GM19463 (cell line): ENCODE measurements around the gene LHFPL4.
"Not testable (repeated sequence)": the region's sequence is repeated elsewhere in the genome, so short reads cannot be mapped to it uniquely, and the experiment has no call there.

ENCODE experiments used
- ATAC-seq: cut with Tn5 transposase; IDR thresholded peaks from one replicate; pipeline ENCODE4 v1.9.1; 2021; ENCODE audit warnings: mild to moderate bottlenecking, moderate library complexity; ENCODE audit not compliant: unreplicated experiment

The LHFPL4 gene

DNA sequence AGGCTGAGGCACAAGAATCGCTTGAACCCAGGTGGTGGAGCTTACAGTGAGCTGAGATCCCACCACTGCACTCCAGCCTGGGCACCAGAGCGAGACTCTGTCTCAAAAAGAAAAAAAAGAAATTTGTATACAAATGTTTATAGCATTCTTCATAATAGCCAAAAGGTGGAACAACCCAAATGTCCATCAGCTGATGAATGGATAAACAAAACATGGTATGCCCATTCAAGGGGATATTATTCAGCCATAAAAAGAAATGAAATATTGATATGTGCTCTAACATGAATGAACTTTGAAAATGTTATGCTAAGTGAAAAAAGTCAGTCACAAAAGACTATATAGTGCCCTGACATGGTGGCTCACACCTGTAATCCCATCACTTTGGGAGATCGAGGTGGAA is 11.4 kb downstream of the LHFPL4 start:
- no peak for ATAC-seq

DNA sequence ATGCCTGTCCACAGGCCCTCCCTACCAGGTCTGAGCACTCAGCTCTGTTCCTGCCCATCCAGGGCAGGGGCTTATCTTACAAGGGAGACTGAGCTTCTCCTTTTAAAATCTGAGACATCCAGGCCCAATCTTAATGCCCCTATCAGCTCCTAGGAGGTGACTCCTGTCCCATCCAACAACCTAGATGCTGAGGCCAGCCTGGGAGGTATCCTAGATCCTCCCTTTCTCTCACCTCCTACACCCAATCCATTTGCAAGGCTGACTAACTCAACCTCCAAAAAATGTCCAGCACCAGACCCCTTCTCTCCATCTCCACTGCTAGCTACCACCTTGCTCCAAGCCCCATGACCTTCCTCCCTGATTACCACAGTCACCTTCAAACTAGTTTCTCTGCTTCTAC is 17.4 kb downstream of the LHFPL4 start:
- ATAC-seq = no peak

DNA sequence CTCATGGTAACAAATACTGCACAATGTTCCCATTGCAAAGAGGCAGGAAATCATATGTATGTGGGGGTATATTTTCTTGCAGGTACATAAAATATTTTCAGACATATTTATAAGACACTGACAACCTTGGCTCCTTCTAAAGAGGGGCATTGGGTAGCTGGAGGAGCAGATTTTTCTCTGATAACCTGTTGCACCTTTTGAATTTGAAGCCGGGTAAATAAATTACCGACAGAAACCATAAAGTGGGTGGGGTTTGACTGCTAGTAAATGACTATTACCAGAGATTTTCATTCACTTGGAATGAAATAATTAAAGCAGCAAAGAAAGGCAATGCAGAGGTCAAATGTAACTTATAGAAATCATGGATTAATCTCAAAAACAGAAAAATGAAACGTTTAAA is 19.2 kb downstream of the LHFPL4 start:
- ATAC-seq = no peak

DNA sequence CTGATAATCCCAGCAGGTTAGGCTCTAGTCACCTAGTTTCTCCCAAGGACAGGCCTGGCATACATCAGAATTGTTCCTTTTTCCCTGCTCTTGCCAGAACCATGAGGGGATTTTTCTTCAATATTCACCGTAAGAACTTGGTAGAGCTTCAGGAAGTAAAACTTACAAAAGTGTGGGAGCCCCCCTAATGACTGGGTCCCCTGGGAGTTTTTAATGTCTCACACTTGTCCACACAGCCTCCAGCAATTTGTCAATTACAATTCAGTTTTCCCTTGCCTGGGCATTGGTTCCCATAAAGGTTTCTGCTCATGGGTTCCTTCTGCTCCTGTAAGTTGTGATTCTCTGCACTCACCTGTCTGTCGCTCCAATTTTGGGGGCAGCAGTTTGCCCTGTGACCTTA is 28.5 kb downstream of the LHFPL4 start:
- no peak for ATAC-seq

DNA sequence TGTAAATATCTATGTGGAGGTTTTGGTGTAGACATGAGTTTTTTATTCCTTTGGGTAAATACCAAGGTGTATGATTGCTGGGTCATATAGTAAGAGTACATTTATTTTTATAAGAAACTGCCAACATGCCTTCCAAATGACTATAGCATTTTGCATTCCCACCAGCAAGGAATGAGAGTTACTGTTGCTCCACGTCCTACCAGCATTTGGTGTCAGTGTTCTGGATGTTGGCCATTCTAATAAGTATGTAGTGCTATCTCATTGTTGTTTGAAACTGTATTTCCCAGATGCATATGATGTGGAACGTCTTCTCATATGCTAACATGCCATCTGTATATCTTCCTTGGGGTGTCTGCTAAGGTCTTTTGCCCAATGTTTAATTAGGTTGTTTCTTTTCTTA is 38.7 kb downstream of the LHFPL4 start:
- no peak for ATAC-seq

DNA sequence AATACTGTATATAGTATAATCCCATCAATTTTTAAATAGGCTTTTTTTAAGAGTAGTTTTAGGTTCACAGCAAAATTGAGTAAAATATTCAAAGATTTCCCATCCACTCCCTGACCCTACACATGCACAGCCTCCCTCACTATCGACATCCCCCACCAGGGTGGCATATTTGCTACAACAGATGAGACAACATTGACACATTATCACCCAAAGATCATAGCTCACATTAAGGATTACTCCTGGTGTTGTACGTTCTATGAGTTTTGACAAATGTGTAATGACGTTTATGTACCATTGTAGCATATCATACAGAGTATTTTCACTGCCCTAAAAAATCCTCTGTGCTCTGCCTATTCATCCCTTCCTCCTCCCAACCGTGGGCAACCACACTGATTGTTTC is 39.3 kb downstream of the LHFPL4 start:
- no peak for ATAC-seq

DNA sequence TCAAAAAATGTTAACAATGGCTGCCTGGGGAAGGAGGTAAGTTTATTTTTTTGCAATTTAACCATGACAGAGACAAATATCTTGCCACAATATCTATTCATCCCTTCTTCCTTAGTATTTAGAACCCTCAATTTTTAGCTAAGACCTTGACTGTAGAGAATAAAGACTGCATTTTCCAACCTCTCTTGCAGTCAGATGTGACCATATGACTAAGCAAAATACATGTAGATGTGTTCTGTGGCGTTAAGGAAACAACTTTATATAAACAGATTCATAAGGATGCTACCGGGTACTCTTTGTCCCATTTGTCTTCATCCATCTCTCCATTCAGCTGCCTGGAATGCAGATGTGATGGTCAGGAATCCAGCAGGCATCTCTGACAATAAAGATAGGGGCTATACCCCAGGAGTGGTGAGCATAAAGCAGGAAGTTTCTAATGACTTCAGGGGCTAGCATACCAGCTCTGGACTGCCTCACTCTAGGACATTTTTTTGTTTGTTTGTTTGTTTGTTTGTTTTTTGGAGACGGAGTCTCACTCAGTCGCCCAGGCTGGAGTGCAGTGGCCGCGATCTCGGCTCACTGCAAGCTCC is 41.1 kb downstream of the LHFPL4 start:
- no peak for ATAC-seq

DNA sequence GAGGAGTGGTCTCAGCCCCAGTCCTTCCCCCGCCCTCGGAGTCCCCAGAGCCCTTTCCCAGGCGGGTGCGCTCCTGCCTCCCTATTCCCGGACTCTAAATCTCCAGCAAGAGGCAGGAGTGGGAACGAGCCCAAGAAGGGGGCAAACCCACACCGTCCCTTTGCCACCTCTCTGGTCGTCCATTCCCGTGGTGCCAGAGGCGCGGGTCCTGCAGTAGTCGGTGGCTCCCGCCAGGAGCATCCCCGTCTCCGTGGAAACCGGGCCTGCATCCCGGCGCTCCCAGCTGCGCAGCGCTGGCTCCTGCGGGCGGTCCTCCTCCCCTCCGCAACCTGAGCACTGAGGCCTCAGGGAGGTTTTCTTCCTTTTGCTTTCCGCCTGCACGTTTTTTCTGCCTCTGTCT is 44.8 kb downstream of the LHFPL4 start:
- no peak for ATAC-seq

DNA sequence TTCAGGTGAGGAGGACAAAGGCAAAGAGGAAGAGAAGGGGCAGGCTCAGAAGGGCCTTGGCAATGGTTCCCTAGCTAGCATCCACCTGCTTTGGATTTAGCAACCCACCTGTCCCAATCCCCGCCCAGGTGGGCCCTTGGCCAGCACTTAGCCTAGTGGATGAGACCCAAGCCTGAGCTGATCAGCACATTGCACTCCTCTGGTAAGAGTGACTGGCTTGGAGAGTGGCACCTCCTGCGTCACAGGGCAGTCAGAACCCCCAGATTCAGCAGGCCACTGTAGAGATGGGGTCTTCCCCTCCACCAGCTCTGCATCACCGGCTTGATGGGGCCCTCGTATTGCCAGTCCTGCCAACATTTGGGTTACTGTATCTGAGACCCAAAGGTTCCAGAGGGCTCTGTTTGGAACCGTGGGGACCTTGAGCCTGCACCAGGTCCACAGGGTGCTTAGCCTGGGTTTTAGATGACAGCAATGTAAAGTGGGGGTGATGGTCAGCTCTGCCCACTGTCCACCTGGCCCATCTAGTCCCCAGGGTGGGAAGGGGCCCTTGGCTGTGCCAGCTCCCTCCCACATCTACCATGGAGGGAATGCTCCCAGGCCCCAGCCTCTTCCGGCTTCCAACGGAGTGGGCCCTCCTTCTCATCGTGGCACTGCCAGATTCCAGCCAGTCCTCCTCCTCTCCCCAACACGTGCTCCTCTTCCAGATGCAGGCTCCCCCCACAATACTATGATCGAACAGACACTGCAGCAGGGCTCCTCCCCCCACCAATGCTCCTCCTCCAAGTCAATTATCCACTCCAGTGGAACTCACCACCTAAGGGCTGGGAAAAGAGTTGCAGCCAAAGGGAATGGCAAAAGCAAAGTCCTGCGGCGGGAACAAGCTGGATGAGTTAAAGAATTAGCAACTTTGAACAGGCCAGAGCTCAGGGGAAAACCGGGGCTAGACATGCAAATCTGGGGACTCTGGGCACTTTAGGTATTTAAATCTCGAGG is 45.7 kb downstream of the LHFPL4 start:
- ATAC-seq = no peak

DNA sequence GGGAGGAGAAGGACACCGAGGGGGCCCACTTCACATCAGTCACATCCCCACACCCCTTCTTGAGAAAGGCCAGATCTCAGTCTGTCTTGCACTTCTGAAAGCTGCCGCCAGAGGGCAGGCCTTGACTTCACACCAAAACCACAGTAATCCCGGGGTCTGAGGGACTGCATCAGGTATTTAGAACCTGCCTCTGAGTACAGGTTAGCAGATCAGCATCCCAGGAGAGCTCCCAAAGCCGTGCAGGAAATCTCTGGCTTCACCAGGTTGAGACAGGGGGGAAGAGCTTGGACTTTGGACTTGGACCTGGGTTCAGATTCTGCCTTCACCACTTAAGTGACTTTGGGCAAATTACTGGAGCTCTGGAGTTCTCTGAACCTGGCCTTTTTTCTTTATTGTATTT is 50.3 kb downstream of the LHFPL4 start:
- no peak for ATAC-seq

DNA sequence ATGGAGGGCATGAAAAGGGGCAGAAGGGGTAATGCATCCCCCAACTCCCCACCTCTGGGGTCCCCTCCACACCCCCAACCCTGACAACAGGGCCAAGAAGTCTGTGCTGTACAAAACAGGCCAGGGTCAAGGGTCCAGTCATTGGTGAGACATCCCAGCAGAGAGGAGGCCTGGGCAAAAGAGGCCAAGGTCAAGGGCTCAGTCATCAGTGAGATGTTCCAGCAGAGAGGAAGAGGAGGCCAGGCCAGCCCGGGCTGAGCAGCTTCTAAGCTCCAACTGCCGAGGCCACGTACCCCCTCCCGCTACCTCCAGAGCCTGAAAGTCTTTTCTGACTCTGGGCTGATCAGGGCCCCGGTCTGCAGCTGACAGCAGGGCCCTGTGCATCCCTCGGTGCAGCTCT is 52.4 kb downstream of the LHFPL4 start:
- no peak for ATAC-seq

DNA sequence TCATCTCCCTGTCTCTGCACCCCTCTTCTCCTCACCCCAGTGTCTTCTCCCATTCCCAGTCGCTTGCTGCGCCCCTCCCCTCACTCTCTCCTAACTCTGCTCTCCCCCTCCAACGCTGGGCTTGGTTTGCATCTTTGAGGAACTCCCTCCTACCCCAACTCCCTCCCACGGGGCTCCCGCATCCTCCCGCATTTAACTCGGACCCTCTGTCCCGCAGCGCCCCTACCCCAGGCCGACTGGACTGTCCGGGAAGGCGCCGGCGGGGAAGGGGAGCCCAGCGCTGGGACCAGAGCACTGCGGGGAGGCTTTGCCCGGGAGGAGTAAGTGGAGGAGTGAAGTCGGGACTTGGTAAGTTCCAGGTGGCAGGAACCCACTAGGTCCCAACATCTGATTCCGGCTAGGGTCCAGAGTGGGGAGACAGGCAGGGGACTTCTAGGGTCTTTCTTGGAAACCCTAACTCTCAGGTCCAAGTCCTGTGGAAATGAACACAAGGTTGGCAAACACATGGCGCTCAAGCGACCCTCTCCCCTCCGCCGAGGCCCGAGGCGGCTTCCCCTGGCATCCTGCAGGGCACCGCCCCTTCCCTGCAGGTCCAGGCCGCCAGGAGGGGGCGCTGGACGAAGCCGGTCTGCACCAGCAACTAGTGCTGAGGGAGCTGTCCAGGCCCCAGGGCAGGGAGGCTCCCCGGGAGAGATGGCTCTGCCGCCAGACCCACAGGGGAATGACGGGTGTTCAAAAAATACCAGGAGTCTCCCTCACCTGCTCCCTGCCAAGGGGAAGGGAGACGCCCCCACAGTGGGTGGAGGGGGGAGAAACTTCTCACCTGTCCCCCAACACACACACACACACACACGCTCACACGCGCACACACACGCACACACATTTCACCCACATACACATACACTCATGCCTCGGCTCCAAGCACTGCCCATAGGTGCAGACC is 53.2 kb downstream of the LHFPL4 start:
- ATAC-seq = peak; percentile 62

DNA sequence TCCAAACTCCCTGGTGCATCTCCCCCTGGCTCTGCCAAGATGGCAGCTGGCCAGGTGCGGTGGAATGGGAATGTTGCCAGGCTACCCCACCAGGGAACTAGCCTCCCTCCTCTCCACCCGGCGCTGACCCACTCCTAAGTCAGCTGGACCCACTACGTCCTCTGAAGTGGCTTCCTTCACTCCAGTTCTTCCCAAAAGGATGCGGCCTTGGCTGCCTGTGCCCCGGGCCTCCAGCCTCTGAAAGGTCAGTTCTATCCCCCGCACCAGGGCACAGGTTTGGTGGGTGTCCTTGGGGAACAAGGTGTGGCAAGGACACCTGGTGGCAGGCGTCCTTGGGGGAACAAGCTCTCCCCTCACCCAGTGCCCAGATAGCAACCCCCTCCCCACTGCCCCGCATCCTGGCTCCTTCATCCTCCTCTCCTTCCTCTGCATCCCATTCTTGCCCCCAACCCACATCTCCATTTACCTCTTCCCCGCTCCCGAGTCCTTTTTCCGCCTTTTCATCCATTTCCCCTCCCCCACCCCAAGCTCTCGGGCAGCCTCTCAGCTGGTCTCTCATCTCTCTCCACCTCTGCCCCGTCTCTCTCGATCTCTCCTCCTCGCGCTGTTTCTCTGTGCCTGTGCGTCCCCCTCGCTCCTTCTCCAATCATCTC is 54.0 kb downstream of the LHFPL4 start:
- no peak for ATAC-seq

DNA sequence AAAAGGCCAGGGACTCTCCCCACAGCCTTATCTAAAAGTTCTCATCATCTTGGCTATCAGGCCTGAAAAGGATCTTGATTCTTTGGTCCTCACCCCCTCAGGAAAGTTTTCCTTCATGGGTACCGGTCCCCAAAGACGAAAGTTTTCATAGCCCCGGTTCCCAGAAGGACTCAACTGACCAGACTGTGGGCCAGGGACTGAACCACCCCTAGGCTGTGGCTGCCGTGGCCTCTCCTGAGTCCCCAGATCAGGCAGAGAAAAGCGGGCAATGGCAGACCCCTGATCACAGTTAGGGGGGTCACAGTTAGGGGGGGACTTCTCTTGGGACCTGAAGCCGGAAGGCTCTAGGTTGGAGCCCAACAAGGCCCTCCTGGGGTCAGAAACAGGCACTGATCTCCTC is 54.8 kb downstream of the LHFPL4 start:
- no peak for ATAC-seq

DNA sequence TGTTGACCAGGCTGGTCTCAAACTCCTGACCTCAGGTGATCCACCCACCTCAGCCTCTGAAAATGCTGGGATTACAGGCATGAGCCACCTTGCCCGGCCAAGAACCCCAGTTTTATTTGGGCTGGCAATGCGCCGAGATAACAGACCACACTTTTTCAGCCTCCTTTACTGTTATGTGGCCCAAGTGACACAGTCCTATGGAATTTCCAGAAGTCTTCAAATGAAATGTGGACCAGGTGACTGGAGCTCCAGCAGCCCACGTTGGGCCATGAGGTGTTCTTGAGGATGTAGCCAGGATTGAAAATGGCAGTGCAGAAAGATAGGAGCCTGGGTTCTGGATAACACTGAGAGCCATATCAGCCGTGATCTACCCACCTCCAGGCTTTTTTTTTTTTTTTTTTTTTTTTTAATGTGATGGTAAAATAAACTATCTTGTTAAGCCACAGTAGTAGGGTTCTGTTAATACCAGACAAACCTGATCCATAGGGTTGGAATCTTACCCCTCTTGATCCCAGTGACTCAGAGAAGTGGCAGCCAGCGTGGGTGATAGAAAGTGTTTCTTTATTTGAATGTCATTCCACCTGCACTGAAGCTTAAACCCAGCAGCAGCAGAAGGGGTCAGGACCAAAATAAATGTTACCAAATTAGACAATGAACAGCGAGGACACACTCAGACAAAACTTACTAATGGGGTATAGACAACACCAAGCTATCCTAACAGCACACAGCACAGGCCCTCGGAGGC is 55.6 kb downstream of the LHFPL4 start:
- no peak for ATAC-seq

DNA sequence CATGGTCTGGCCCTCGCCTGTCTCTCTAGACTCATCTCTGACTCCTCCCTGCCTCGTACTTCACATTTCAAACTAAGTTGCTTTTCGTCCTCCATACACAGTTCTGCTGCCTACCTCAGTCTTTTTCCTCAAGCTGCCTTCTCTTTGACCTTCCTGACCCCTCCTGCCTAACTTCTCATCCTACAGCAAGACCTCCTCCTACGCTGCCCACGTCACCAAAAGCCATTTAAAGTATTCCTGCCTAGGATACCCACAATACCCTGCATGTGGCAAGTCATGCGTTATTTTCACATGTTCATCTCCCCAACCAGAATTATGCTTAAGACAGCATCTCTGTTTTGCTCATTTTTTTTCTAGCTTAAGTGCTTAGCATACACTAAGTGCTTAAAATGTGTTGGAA is 56.7 kb downstream of the LHFPL4 start:
- ATAC-seq = no peak

DNA sequence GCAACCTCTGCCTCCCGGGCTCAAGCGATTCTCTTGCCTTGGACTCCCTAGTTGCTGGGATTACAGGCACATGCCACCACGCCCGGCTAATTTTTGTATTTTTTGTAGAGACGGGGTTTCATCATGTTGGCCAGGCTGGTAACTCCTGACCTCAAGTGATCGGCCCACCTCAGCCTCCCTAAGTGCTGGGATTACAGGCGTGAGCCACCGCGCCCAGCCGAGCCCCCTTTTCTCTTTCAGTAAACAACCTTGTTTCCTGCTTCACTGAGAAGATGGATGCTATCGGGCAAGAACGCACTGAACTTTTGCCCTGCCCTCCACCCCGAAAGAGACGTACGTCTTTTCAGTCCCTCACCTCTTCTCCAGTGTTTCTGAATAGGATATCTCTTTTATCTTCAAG is 59.6 kb downstream of the LHFPL4 start:
- not testable (repeated sequence) for ATAC-seq

DNA sequence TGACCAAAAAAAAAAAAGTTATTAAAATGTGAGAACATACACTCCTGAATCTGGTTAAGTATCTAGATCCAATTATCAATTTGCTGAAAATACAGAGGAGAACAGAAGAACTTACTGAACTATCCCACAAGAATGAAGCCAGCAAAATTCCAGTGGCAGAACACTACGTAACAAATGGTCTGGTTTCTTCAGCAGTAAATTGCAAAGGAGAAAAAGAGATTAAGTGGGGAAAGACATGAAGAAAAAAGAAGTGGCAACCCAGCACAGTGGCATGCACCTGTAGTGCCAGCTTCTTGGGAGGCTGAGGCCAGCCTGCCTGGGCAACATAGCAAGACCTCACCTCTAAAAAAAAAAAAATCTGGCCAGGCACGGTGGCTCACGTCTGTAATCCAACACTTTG is 62.1 kb downstream of the LHFPL4 start:
- no peak for ATAC-seq

DNA sequence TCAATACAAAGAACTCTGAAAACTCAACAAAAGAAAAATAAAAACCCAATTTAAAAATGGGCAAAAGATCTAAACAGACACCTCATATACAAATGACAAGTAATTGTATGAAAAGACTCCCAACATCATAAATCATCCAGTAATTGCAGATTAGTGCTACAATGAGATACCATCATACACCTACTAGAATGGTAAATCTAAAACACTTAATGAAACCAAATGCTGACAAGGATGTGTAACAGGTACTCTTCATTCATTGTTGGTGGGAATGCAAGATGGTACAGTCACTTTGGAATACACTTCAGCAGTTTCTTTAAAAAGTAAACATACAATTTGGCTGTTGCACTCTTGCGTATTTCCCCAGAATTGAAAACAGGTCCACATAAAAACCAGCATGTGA is 68.4 kb downstream of the LHFPL4 start:
- ATAC-seq = no peak

DNA sequence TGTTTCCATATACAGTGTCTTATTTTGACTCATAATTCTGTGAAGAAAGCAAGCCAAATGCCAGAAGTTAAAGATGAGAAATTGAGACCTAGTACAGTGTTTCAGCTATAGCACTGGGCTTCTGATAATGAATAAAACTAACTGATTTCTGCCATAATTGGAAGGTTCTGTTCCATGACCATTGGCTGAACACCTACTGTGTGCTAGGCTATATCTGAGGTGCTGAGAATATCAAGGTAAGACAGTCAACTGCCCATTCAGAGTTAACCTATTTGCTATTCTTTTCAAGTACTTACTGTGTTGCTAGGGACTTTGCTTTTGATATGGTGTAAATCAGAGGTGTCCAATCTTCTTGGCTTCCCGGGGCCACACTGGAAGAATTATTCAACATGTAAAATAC is 73.4 kb downstream of the LHFPL4 start:
- ATAC-seq = no peak
